NK-92 (cell line): ENCODE data around the gene ASIC3.

Experiments used
- DNase-seq: peaks from one replicate; lab custom pipeline; 2025; ENCODE audit not compliant: unreplicated experiment; lab: John Stamatoyannopoulos, UW

The ASIC3 gene

GRCh38 chr7:151070574-151070960, 22.2 kb downstream of the ASIC3 start:
- no peak for DNase-seq

- no peak for DNase-seq
Measured at GRCh38 chr7:151071032-151071866, 22.9 kb downstream of the ASIC3 start.

- no peak for DNase-seq
Measured at GRCh38 chr7:151073990-151074389, 25.7 kb downstream of the ASIC3 start.

GRCh38 chr7:151074817-151075661, 26.7 kb downstream of the ASIC3 start:
- DNase-seq = no peak

GRCh38 chr7:151075662-151075971, 27.3 kb downstream of the ASIC3 start:
- DNase-seq = no peak

GRCh38 chr7:151075978-151076426, 27.7 kb downstream of the ASIC3 start:
- DNase-seq = no peak

GRCh38 chr7:151076863-151077704, 28.8 kb downstream of the ASIC3 start:
- DNase-seq = no peak

- DNase-seq = no peak
Measured at GRCh38 chr7:151077705-151078232, 29.4 kb downstream of the ASIC3 start.

GRCh38 chr7:151078233-151079040, 30.1 kb downstream of the ASIC3 start:
- DNase-seq = no peak

GRCh38 chr7:151079199-151079910, 31.0 kb downstream of the ASIC3 start:
- DNase-seq = no peak

- DNase-seq = no peak
Measured at GRCh38 chr7:151080067-151080521, 31.8 kb downstream of the ASIC3 start.

- DNase-seq = no peak
Measured at GRCh38 chr7:151080522-151081169, 32.3 kb downstream of the ASIC3 start, which contains the start of gene FASTK. Gene FASTK, minus strand, starts transcription at chr7:151080809. Its CDS starts 43 bp downstream, at chr7:151080766.

- DNase-seq = no peak
Measured at GRCh38 chr7:151081170-151082101, 33.1 kb downstream of the ASIC3 start.

GRCh38 chr7:151082141-151083070, 34.1 kb downstream of the ASIC3 start:
- no peak for DNase-seq

GRCh38 chr7:151083071-151083823, 34.9 kb downstream of the ASIC3 start, which contains the start of gene TMUB1:
Gene TMUB1, minus strand, starts transcription at chr7:151083493. Its CDS starts 930 bp downstream, at chr7:151082563.
- DNase-seq = no peak

GRCh38 chr7:151083824-151084160, 35.5 kb downstream of the ASIC3 start:
- DNase-seq = no peak
